Kidney glomerular epithelial cell (primary cell): ENCODE data around the gene TBX15.

ENCODE experiments used
- DNase-seq: peaks from one replicate; lab custom pipeline; 2025; lab: John Stamatoyannopoulos, UW

The TBX15 gene

DNA sequence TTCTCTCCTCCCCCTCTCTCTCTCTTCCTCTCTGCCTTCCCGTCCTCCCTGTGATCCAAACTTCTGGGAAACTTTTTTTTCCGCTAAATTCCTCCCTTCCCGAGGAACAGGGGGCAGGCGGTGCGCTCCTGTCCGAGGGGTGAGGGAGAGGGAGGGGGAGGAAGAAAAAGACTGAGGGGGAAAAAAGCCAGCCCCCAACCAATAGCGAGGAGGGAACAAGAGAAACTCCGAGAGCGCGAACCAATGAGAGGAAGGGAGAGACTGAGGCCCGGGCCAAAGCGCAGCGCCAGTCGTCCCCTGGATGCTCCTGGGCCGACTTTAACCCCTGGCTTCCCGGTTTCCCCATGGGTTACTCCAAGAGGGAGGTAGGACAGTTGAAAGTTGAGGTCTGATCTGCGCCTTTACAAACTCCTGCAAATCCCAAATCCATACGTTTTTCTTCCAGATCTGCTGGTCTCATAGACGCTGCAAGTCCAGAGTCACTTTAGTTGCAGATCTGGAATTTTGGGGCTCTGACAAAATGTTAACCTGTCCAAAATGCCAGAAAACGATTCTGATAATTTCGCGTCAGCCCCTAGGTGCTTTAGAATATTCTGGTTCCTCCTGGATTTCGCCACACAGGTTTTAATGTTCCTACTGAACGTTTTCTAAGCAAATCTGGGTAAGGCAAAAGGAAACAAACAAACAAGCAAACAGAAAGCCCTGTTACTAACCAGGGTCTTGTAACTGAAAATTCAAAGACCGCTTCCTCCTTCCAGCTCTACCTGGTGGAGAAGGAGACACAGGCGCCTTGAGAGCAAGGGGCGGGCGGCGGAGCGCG lies at the start of gene TBX15:
Gene TBX15 (minus strand): TSS at position 158 of the 820 bp plus-strand sequence. CDS start 548 bp downstream, outside the sequence.
- DNase-seq = no peak

DNA sequence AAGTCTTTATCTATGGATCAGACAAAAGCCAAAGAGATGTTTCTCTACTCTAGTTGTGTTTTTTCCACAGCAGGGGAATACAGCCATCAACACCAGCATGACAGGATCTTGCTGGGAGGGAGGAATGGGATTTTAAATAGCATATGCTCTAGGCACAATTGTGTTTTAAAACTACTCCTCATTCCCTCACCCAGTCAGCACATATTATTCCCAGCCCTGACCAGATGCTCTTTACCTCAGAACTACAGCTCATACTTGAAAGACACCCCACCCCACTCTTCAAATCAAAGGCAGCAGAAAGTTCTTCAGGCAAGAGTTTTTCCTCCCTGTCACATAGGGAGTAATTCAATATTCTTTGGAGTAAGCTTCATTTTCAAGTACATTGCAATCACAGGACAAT lies 46.2 kb upstream of the TBX15 start:
- DNase-seq = no peak

- DNase-seq = no peak
Observed at GRCh38 chr1:119032986-119033385, 44.8 kb upstream of the TBX15 start.

DNA sequence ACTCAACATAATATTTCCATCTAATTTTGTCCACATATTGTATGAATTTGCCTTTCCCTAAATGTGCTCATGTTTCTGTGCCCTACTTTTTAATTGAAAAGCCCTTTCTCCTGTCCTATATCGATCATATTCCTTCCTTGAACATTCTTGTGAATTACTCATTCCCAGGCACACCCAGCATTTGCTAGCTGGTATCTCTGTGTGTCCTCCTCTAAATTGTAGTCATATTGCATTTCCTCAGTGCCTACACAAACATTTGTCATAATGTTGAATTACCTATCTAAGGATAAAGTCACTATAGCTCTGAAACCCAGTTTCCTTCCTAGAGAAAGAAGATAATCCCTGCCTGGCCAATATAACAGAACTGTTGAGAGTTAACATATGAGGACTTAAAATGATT lies 39.6 kb upstream of the TBX15 start:
- DNase-seq = no peak

- DNase-seq = no peak
Observed at GRCh38 chr1:119026956-119027355, 38.8 kb upstream of the TBX15 start.

DNA sequence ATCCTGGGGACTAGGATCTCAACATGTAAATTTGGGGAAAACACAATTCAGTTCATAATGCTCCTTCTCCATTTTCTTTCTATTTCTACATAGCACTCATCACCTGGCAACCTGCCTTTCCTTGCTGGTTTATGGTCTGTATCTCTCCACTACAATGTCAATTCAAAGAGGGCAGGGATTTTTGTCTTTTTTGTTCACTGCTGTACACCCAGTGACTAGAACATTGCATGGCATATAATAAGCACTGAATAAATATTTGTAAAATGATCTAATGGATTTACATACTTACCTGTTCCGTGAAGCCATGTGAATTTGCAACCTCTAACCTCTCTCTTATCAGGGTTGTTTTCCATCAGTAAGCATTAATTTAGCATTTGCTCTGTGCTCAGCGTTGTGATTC lies 27.4 kb upstream of the TBX15 start:
- DNase-seq = no peak

- DNase-seq = no peak
Observed at GRCh38 chr1:119012383-119012782, 24.2 kb upstream of the TBX15 start.

- DNase-seq = no peak
Observed at GRCh38 chr1:119011706-119012105, 23.6 kb upstream of the TBX15 start.

DNA sequence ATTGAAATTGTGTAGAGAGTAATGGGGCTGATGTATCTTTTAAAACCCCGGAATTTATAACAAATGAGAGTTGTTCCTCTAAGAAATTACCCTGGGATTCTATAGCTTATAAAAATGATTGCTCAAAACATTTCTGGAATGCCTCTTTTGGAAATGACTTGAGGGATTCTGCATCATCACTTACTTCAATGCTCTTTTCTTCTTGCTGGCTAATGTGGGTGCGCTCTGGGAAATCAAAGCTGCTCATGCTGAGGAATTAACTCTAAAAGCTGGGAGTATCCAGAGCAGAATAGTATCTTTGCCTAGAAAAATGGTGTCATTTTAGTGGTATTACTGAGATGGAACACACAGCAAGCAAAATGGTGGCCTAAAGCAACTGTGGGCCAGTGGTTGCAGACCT lies 23.0 kb upstream of the TBX15 start:
- no peak for DNase-seq

DNA sequence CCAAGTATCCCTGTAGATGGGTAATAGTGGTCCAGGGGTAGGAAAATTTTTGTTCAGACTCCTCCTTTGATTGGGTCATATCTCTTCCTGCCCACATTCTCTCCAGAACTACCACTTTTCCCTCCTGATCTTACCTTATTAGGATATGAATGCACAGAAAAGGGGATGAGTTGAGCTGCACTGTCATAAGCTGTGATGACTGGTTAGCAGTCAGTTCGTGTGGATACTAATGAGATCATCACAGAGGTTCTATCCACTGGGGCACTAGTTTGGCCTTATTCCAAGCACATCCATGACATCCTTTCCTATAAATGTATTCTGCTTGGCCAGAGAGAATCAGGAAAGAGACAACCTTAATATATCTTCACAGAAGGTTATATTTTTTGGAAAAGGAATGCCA lies 22.1 kb upstream of the TBX15 start:
- peak; percentile 38 for DNase-seq

DNA sequence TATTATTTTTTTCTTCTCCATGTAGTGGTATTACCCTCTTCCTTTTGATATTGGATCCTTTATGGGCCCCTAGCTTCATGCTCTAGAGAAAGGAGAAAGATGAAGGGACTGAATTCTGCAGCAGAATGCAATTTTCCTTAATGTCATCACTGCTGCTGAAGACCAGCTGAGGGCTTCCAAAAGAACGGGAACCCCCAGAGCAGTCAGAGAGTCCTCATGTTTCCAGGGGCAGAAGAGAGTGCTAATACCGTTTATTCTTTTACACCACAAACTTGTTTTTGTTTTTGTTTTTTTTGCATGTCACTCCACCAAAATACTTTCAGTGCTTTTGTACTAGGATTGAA lies 21.1 kb upstream of the TBX15 start:
- DNase-seq = no peak

- peak; percentile 63 for DNase-seq
Observed at GRCh38 chr1:119008483-119009311, 20.6 kb upstream of the TBX15 start.

DNA sequence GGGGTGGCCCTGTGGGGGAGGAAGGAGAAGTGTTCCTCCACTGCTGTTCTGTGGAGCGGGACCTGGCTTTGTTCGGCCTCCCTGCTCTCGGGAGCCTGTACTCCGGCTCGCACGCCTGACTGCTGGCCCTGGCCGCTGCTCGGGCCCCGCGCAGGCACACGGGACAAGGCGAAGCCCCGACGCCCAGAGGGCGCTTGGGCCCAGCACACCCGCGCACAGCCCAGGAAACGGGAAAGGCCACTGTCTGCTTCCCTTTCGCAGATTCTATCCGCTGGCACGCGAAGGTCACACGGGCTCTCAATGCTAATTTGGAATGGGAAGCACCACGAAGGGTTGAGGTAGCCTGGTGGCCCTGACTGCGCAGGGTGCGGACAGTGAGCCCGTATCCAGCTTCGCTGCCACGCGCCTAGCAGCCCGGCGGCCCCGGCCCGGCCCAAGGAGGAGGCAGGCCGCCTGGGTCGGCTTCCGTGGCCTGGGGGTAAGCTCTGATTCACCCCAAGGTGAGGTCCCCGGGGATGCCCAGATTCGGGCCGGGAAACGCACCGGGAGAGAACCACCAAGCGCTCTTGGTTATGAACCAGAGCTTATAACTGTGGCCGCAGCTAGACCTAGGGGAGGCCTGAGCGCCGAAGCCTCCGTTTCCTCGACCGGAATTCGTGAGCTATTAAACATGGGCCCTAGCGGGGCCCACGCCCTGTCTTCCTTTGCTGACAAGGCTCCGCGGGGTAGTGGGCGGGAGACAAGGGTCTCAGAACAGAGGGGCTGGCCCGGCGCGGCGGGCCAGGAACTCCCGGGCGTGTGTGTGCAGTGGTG lies 19.7 kb upstream of the TBX15 start:
- no peak for DNase-seq

DNA sequence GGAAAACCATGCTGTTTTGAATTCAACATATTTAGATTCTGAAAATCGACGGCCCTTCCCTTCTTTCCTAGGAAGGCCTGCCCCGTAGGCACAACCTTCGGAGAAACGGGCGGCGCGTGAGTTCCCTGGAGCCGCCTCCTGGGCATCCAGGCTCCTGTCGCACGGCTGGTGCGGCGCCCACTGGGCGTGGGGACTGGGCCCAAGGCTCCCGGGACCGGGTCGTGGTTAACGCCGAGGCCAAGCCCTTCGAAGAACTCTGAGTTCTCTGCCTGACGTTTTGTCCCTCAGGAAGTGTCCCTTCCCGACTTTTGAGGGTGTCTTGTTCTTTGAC lies 19.2 kb upstream of the TBX15 start:
- DNase-seq = no peak

- no peak for DNase-seq
Observed at GRCh38 chr1:119006406-119007279, 18.5 kb upstream of the TBX15 start.

DNA sequence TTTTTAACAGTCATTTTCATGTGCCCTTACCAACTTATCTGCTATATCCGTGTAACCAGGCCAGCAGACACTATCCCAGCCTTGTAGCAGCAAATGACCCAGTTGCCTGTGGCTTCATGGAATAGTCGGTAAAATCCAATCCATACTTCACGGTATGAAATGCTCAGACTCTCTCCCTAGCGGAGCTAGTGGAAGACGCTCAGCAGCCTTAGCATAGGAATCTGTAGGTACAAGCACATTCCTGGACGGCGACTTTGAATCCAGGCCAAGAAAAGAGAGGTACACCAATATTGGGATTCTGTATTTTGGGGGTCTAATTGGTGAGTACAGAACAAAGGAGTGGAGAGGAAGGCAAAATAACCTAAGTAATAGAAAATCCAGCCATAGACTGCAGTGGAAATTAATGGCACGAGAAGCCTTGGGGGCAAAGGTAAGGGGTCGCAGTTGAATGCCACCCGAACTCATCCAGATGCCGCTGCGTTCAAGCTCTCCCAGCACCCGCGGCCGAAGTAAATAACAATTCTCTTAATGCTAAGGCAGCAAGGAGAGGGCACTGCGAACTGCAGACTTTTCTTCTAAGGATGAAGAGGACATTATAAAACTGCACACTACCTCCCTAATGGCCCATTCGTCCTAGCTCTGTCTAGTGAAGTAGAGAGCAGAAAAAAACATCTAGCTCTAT lies 17.7 kb upstream of the TBX15 start:
- no peak for DNase-seq

GRCh38 chr1:119004781-119005180 lies 16.6 kb upstream of the TBX15 start:
- DNase-seq = no peak

- DNase-seq = no peak
Observed at GRCh38 chr1:119004129-119004527, 16.0 kb upstream of the TBX15 start.

- no peak for DNase-seq
Observed at GRCh38 chr1:119003413-119004128, 15.4 kb upstream of the TBX15 start.

DNA sequence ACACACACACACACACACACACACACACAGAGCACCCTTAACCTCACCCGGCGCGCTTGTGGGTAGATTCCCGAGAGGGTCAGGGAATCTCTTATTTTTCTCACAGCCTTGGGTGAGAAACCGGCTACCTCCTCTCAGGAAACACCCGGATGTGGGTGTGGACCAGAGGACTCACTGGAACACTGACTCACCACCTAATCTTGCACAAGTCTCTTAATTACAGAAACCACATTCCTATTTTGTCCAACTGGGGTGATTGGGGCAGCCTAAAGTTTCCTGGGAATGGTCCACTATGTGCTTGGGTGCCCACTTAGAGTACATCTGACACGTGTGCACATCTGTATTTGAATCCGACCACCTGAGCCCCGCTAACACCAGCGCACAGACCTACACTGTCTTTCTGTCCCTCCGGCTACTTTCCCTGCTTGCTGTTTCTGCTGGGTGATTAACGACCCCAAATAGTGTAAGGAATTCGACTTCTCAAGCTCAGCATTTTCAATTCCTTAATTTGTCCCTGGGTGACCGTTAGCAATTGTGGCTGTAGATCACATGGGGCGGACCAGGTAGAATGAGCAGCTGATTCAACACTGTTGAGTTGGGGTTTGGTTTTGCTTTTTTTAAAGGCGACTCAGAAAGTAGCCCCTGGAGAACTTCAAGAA lies 14.0 kb upstream of the TBX15 start:
- DNase-seq = peak; percentile 47
